ENCODE data around the gene METTL13.

Gene METTL13

GRCh38 chr1:171781176-171781875 lies at the start of gene METTL13:
TSS of gene METTL13 (plus strand) at chr1:171781660. CDS start at chr1:171781968, 308 bp downstream.
- peak; percentile 99 for DNase-seq

- peak; percentile 42 to 49 (median 46) for DNase-seq
Measured at GRCh38 chr1:171736196-171736595, 45.3 kb upstream of the METTL13 start.

GRCh38 chr1:171738911-171739310 lies 42.5 kb upstream of the METTL13 start:
- DNase-seq: no peak

- peak; percentile 28 to 78 (median 74) for DNase-seq
Measured at GRCh38 chr1:171739656-171740055, 41.8 kb upstream of the METTL13 start.

- peak in 1 of 3 donors; percentile 17 for DNase-seq
Measured at GRCh38 chr1:171740356-171740863, 41.0 kb upstream of the METTL13 start.

- peak; percentile 52 to 63 (median 53) for DNase-seq
Measured at GRCh38 chr1:171740987-171741871, 40.2 kb upstream of the METTL13 start.

GRCh38 chr1:171741872-171742576 lies 39.4 kb upstream of the METTL13 start, which contains the start of gene VAMP4:
TSS of gene VAMP4 (minus strand) at chr1:171742065. CDS start at chr1:171738414, 3,651 bp downstream.
- peak; percentile 84 to 95 (median 91) for DNase-seq

- peak; percentile 28 to 55 (median 54) for DNase-seq
Measured at GRCh38 chr1:171742577-171742922, 38.9 kb upstream of the METTL13 start.

GRCh38 chr1:171743081-171743870 lies 38.2 kb upstream of the METTL13 start:
- DNase-seq: peak; percentile 66 to 88 (median 87)

- peak; percentile 68 to 88 (median 80) for DNase-seq
Measured at GRCh38 chr1:171744986-171745385, 36.5 kb upstream of the METTL13 start.

- no peak for DNase-seq
Measured at GRCh38 chr1:171748651-171749050, 32.8 kb upstream of the METTL13 start.

GRCh38 chr1:171751221-171751620 lies 30.2 kb upstream of the METTL13 start:
- DNase-seq: peak; percentile 36 to 66 (median 52)

GRCh38 chr1:171753182-171753581 lies 28.3 kb upstream of the METTL13 start:
- no peak for DNase-seq

GRCh38 chr1:171753685-171754352 lies 27.6 kb upstream of the METTL13 start:
- DNase-seq: no peak

GRCh38 chr1:171754353-171754705 lies 27.1 kb upstream of the METTL13 start:
- no peak for DNase-seq

- DNase-seq: no peak
Measured at GRCh38 chr1:171754971-171755370, 26.5 kb upstream of the METTL13 start.

GRCh38 chr1:171756856-171757255 lies 24.6 kb upstream of the METTL13 start:
- no peak for DNase-seq

- DNase-seq: no peak
Measured at GRCh38 chr1:171758011-171758410, 23.4 kb upstream of the METTL13 start.

- DNase-seq: no peak
Measured at GRCh38 chr1:171762143-171762563, 19.3 kb upstream of the METTL13 start.

- no peak for DNase-seq
Measured at GRCh38 chr1:171763764-171764163, 17.7 kb upstream of the METTL13 start.

- no peak for DNase-seq
Measured at GRCh38 chr1:171769171-171769570, 12.3 kb upstream of the METTL13 start.

- DNase-seq: no peak
Measured at GRCh38 chr1:171769754-171770153, 11.7 kb upstream of the METTL13 start.

Data from suppressor macrophage treated with lipopolysaccharide for 1 hour (primary cell).